GM19372 (cell line): ENCODE measurements around the gene CDAN1.
"Not testable (repeated sequence)": the region's sequence is repeated elsewhere in the genome, so short reads cannot be mapped to it uniquely, and the experiment has no call there.

Experiments
- ATAC-seq: cut with Tn5 transposase; IDR thresholded peaks from one replicate; pipeline ENCODE4 v1.9.1; 2021; ENCODE audit warnings: mild to moderate bottlenecking, low read depth, moderate library complexity; ENCODE audit not compliant: unreplicated experiment

The CDAN1 gene

DNA sequence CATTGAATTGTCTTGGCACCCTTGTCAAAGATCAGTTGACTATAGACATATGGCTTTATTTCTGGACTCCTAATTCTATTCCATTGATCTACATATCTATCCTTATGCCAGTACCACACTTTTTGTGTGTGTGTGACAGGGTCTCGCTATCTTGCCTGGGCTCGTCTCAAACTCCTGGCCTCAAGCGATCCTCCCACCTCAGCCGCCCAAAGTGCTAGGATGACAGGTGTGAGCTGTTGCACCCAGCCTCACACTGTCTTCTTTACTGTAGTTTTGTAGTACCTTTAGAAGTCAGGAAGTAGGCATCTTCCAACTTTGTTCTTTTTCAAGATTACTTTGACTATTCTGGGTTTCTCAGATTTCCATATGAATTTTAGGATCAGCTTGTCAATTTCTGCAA, 24.3 kb downstream of the CDAN1 start:
- ATAC-seq: no peak

DNA sequence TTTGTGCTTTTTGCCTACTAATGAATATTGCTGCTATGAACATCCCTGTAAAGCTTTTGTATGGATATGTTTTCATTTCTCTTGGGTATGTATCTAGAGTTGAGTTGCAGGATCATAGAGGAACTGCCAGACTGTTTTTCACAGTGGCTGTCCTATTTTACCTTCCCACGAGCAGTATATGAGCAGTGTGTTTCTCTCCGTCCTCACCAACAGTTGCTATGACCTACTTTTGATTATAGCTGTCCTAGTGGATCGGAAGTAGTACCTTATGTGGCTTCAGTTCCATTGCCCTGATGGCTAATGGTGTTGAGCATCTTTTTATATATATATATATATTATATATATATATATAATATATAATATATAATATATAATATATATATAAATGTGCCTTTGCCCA, 25.2 kb downstream of the CDAN1 start:
- no peak for ATAC-seq

DNA sequence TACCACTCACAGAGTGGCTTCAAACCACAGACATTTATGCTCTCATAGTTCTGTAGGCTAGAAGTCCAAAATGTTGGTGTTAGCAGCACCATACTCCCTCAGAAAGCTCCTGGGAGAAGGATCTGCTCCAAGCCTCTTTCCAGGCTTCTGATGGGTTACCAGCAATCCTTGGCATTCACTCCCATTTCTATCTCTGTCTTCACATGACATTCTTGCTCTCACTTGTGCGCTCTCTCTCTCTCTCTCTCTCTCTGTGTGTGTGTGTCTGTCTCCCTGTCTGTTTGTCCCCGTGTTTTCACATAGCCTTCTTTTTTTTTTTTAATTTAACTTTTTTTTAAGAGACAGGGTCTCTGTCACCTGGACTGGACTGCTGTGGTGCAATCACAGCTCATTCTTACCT, 26.3 kb downstream of the CDAN1 start:
- ATAC-seq: no peak

DNA sequence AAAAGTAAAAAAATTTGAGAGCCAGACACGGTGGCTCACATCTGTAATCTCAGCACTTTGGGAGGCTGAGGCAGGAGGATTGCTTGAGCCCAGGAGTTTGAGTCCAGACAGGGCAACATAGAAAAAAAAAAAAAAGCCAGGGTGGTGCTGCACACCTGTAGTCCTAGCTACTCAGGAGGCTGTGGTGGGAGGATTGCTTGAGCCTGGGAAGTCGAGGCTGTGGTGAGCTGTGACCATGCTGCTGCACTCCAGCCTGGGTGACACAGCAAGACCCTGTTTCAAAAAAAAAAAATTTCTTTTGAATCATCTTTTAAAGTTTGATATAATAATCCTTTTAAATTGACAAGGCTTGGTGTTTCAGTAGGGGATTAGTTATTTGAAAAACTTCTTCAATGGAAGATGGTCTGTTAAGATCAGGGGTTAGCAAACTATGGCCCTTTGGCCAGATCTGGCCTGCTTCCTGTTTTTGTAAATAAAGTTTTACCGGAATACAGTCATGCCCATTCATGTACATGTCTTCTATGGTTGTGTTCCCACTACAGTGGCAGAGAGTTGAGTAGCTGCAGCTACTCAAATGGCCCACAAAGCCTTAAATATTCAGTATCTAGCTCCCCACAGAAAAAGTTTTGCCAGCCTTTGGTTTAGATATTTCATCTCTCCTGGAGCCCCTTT, 28.9 kb downstream of the CDAN1 start:
- no peak for ATAC-seq

DNA sequence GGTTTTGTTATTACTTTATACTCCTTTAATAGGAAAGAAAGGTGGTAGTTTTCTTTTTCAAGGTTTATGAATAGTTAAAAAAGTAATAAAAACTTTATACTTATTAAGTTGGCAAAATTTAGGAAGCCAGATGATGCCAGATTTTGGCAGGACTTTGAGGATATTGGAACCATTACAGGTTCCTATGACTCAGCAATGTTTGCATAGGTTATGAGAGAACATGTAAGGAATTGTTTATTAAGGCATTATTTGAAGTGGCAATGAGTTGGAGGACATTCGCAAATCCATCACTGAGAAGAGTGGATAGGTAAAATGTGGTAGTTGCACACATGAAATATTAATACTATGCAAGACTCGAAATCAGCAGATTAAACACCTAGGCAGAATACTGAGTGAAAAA, 29.9 kb downstream of the CDAN1 start:
- ATAC-seq: no peak

DNA sequence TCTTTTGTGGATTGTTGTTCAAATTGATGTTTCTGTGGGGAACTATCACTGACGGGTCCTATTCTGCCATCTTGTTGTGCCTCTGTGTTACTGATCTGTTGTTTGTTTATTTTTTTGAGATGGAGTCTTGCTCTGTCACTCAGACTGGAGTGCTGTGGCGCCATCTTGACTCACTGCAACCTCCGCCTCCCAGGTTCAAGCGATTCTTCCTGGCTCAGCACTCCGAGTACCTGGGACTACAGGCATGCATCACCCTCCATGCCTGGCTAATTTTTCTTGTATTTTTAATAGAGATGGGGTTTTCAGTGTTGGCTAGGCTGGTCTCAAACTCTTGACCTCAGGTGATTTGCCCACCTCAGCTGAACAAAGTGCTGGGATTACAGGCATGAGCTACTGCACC, 31.6 kb downstream of the CDAN1 start:
- ATAC-seq: no peak

DNA sequence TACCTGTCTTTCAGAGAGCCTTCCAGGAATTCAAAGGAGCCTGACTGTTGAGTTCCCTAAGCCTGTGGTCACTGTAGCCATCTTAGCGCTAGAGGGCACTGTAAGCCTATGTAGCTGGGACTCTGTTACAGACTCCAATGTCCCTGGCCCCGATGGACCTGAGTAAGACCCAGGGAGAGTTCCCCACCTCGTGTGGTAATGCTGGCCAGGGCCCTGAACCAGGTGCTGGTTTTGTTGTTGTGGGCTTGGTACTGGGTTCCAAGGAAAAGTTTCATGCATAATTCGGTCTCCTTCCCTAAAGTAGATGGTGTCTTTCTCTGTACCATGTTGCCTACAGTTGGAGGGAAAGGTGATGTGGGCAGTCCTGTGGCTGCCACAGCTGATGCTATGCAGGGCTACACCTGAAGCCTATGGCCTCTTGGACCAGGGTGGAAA, 32.4 kb downstream of the CDAN1 start:
- ATAC-seq: no peak

DNA sequence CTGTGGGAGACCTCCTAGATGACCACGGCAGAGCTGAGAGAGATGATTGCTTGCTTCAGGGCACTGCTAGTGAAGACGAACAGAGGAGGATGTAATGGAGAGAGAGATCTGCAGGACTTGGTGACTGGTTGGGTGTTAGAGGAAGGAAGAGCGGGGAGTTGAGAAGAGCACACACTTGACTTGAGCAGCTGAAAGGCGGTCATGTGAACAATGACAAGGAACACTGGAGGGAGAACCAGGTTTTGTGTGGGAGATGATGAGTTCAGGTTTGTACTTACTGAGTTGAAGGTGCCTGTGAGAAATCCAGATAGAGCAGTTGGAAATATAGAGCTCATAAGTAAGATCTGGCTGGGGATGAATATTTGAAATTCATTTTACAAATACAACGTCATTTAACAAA, 40.3 kb downstream of the CDAN1 start:
- ATAC-seq: no peak

DNA sequence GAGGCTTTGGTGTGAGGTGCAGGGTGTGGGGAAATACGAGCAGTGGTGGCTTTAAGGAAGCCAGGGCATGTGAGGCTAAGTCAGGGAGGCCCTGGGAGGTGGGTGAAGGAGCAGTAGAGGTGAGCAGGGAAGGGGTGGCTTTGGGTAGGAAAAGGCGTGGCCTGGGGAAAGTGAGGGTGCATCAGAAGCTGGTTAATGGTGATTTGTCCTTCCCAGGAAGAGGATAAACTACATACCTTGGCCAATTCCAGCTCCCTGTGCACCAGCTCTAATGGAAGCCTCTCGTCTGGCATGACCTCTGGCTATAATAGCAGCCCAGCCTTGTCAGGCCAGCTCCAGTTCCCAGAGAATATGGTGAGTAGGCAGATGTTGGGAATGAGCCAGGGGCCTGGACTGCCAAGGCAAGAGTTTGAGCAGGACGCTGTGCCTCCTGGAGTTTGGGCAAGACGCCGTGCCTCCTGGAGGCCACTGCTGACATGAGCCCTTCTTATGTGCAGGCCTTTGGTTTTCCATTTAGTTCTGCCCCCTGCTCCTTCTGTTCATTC, 41.3 kb downstream of the CDAN1 start:
- ATAC-seq: no peak

DNA sequence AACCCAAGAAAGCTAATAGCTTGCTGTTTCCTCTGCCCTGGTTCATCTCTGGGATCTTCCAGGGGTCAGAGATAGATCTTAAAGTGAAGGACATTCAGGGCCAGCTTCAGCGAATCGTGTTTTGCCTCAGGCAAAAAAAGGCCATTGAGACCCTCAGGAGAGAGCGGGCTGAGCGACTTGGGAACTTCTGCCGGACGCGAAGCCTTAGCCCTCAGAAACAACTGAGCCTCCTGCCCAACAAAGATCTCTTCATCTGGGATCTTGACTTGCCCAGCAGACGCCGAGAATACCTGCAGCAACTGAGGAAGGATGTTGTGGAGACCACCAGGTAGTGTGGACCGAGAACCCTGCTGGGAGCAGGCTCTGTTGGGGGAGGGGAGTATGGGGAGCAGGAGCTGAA, 42.5 kb downstream of the CDAN1 start:
- ATAC-seq: no peak

DNA sequence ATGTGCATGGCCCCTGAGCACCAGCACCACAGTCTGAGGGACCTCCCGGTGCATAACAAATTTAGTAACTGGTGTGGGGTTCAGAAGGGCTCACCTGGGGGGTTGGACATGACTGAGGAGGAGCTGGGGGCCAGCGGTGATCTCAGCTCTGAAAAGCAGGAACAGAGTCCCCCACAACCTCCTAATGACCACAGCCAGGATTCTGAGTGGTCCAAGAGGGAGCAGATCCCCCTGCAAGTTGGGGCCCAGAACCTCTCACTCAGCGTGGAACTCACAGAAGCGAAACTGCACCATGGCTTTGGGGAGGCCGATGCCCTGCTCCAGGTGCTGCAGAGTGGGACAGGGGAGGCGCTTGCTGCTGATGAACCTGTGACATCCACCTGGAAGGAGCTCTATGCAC, 43.0 kb downstream of the CDAN1 start:
- ATAC-seq: no peak

DNA sequence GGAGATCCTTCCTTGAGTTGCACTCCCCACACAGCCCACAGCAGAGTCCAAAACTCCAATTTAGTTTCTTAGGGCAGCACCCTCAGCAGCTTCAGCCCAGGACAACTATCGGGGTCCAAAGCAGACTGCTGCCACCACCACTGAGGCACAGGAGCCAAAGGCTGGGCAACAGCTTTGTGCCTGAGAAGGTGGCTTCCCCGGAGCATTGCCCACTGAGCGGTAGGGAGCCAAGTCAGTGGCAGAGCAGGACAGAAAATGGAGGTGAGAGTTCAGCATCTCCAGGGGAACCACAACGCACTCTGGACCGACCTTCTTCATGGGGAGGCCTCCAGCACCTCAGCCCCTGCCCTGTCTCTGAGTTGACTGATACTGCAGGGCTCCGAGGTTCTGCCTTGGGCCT, 43.4 kb downstream of the CDAN1 start:
- no peak for ATAC-seq

DNA sequence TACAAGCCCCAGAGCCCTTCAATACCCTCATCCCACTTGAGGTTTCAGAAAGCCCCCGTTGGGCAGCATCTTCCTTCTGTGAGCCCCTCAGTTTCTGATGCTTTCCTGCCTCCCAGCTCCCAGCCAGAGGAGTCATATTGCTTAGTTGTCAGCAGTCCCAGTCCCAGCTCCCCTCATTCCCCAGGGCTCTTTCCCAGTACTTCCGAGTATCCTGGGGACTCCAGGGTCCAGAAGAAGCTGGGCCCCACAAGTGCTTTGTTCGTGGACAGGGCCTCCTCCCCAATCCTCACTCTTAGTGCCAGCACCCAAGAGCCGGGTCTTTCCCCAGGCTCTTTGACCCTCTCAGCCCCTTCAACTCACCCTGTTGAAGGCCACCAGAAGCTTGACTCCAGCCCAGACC, 43.9 kb downstream of the CDAN1 start:
- no peak for ATAC-seq

DNA sequence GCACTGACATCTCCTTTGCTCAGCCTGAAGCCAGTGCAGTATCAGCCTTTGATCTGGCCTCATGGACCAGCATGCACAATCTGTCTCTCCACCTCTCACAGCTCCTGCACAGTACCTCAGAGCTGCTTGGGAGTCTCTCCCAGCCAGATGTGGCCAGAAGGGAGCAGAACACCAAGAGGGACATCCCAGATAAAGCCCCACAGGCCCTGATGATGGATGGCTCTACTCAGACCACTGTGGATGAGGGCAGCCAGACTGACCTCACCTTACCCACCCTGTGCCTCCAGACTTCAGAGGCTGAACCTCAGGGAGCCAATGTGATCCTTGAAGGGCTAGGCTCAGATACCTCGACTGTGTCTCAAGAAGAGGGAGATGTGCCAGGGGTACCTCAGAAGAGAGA, 44.4 kb downstream of the CDAN1 start:
- ATAC-seq: no peak

DNA sequence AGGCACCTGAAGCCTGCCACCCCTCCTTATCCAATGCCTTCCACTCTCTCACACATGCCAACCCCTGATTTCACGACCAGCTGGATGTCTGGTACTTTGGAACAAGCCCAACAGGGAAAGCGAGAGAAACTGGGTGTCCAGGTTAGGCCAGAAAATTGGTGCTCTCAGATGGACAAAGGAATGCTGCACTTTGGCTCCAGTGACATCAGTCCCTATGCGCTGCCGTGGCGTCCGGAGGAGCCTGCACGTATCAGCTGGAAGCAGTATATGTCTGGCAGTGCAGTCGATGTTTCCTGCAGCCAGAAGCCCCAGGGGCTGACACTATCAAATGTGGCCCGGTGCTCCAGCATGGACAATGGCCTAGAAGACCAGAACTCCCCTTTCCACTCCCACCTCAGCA, 45.2 kb downstream of the CDAN1 start:
- no peak for ATAC-seq

DNA sequence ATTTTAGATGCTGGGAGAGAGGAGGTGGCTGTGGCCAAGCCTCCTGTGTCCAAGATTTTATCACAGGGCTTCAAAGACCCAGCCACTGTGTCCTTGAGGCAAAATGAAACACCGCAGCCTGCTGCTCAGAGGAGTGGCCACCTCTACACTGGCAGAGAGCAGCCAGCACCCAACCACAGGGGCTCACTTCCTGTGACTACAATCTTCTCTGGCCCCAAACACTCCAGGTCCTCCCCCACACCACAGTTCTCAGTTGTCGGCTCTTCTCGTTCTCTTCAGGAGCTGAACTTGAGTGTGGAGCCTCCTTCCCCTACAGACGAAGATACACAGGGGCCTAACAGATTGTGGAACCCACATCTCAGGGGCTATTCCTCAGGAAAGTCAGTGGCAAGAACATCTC, 45.6 kb downstream of the CDAN1 start:
- no peak for ATAC-seq

DNA sequence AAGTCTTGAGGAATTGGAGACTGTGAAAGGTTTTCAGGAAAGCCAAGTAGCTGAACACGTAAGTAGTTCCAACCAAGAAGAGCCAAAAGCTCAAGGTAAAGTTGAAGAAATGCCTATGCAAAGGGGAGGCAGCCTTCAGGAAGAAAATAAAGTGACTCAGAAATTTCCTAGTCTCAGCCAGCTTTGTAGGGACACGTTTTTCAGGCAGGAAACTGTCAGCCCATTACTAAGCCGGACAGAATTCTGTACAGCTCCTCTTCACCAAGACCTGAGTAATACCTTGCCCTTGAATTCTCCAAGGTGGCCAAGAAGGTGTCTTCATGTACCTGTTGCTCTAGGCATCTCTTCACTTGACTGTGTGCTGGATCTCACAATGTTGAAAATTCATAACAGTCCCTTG, 48.6 kb downstream of the CDAN1 start:
- no peak for ATAC-seq

DNA sequence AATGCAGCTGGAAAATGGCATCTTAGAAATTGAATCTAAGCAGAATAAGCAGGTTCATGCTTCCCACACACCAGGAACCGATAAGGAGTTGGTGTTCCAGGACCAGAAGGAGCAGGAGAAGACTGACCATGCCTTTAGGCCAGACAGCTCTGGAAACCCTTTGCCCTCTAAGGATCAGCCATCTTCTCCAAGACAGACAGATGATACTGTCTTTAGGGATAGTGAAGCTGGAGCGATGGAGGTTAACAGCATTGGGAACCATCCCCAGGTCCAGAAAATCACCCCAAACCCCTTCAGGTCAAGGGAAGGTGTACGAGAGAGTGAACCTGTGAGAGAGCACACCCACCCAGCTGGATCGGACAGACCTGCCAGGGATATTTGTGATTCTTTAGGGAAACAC, 49.2 kb downstream of the CDAN1 start:
- ATAC-seq: no peak

DNA sequence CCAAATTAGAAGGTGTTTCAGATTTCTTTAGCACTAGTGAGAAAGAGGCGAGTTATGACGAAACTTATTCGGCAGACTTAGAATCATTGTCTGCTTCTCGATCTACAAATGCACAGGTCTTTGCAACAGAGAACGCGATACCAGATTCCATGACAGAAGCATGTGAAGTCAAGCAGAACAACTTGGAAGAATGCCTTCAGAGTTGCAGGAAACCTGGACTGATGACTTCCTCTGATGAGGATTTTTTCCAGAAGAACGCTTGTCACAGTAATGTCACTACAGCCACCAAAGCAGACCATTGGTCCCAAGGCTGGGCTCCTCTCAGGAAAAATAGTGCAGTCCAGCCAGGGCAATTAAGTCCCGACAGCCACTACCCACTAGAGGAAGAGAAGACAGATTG, 50.6 kb downstream of the CDAN1 start:
- ATAC-seq: no peak

DNA sequence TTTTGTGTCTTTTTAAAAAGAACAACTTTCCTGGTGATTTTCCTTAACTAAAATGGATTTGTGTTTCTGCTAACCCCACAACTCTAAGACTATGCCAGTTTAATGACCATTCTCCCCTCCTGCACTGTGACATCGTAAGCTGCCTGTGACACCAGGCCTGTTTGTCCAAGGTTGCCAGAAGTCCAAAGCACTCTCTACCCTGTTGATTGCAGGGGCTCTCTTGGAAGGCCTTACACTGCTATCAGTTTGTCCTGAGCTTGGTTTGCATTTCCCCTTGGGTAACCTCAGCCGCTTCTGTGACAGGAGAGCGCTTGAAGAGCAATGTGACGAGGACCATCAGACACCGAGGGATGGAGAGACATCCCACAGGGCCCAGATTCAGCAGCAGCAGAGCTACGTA, 55.8 kb downstream of the CDAN1 start:
- no peak for ATAC-seq

DNA sequence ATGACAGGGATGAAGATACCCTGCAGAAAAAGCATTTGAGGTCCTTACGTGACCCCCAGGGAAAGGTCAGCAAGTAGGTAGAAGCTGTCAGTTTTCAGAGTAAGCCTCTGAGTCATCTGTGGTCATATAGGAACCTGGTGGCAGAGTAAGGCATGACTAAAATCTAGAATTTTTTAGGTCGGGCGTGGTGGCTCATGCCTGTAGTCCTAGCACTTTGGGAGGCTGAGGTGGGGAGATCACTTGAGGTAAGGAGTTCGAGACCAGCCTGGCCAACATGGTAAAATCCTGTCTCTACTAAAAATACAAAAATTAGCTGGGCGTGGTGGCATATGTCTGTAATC, 56.8 kb downstream of the CDAN1 start:
- not testable (repeated sequence) for ATAC-seq

DNA sequence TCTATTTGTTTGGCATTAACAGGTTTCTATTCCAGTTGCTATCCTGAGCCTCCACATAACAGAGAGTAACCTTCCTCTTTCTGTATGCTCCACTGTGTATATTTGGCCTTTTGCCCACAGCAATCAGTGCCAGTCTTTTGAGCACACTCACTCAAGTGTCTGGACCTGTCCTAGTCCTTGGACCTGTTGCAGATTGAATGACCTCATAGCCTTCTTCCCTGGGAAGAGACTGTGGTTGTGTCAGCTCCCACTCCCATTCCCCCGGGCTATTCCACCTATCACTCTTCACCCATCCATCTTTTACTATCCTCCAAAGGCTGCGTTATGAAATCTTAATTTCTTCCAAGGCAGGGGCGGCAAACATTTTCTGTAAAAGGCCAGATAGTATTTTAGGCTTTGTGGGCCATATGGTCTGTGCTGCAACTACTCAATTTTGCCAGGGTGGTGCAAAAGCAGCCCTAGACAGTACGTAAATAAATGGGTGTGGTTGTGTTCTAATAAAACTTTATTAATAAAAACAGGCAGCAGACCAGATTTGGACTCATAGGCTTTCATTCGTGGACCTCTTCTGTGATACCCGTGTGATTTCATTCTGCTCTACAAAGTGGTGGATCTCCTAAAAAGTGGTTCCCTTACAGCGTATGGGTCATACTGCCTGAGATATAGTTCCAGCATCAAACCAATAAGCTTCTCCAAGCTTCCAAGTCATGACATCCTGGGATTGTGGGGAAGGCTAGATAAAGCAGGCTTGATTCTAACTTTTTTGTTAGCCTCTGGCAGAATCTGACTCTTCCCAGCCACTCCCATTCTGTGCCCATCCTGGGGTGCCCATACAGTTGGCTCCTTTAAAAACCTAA, 57.4 kb downstream of the CDAN1 start:
- ATAC-seq: no peak
